Measurements from ENCODE around the gene SEMA4G. TPM values are rescaled to one million over a fixed set of nuclear protein-coding genes. Genes with fewer than 3 reads are reported as not detected.

SEMA4G gene
- total RNA-seq, 2 experiments from 2014 or later = 1.1 to 1.6 TPM

- POLR2A ChIA-PET = no interaction called here
Observed at GRCh38 chr10:100976906-100977305, 7.6 kb downstream of the SEMA4G start.

GRCh38 chr10:100977436-100977835, 8.1 kb downstream of the SEMA4G start:
- H3K36me3 Mint-ChIP-seq (ENCODE audit: low read depth) = peaks cover 38% of the 10 kb centered on the region
- no peaks in the 10 kb centered on the region for H3K9me3 Mint-ChIP-seq
- H3K4me3 Mint-ChIP-seq = no peak overlapping the region
- no peaks in the 10 kb centered on the region for H3K4me1 Mint-ChIP-seq (ENCODE audit: low read depth)
- Histone ChIP-seq H3K4me3 (ENCODE audit: low read length) (no peak overlapping the region), H3K36me3 (ENCODE audit: insufficient read depth, low read length) (peaks cover 23% of the 10 kb centered on the region), H3K27ac (ENCODE audit: low read depth in 1 of 2, low read length in 2 of 2) (no peak overlapping the region), H3K27me3 (ENCODE audit: control insufficient read depth in 1 of 2, insufficient read depth in 2 of 2, low read length in 2 of 2) (no peaks in the 10 kb centered on the region), H3K4me1 (ENCODE audit: insufficient read depth, low read length) (no peaks in the 10 kb centered on the region), H3K9me3 (ENCODE audit: control insufficient read depth in 1 of 2, insufficient read depth in 1 of 2, low read length in 2 of 2) (no peaks in the 10 kb centered on the region)
- ATAC-seq (ENCODE audit: poor library complexity) (no peak), DNase-seq (no peak)
- ChIA-PET POLR2A (no interaction called here), CTCF (no interaction called here)
- no peak for TF ChIP-seq CTCF (IDR thresholded peaks at IDR 0.05)
- intact Hi-C loops (cut with DNase I, micrococcal nuclease) = no loop called here
- no peaks in the 10 kb centered on the region for H3K27me3 Mint-ChIP-seq
- H3K27ac Mint-ChIP-seq = no peak overlapping the region

More at GRCh38 chr10:100976906-100977305, 7.6 kb downstream of the SEMA4G start:
- Histone ChIP-seq H3K27me3 (ENCODE audit: control insufficient read depth in 1 of 2, insufficient read depth in 2 of 2, low read length in 2 of 2) (no peaks in the 10 kb centered on the region), H3K9me3 (ENCODE audit: control insufficient read depth in 1 of 2, insufficient read depth in 1 of 2, low read length in 2 of 2) (no peaks in the 10 kb centered on the region), H3K36me3 (ENCODE audit: insufficient read depth, low read length) (peaks cover 23% of the 10 kb centered on the region), H3K27ac (ENCODE audit: low read depth in 1 of 2, low read length in 2 of 2) (no peak overlapping the region), H3K4me3 (ENCODE audit: low read length) (no peak overlapping the region), H3K4me1 (ENCODE audit: insufficient read depth, low read length) (no peaks in the 10 kb centered on the region)
- Mint-ChIP-seq H3K4me1 (ENCODE audit: low read depth) (no peaks in the 10 kb centered on the region), H3K9me3 (no peaks in the 10 kb centered on the region), H3K27me3 (no peaks in the 10 kb centered on the region), H3K36me3 (ENCODE audit: low read depth) (peaks cover 33% of the 10 kb centered on the region), H3K27ac (no peak overlapping the region), H3K4me3 (no peak overlapping the region)
- intact Hi-C loops (cut with DNase I, micrococcal nuclease) = no loop called here
- CTCF ChIA-PET = no interaction called here
- no peak for TF ChIP-seq CTCF (IDR thresholded peaks at IDR 0.05)
- no peak for DNase-seq
- no peak for ATAC-seq (ENCODE audit: poor library complexity)

GRCh38 chr10:100978121-100978900, 9.0 kb downstream of the SEMA4G start:
- POLR2A ChIA-PET = no interaction called here
- no peaks in the 10 kb centered on the region for H3K9me3 Mint-ChIP-seq
- no peak for DNase-seq
- Histone ChIP-seq H3K4me3 (ENCODE audit: low read length) (no peak overlapping the region), H3K27me3 (ENCODE audit: control insufficient read depth in 1 of 2, insufficient read depth in 2 of 2, low read length in 2 of 2) (no peaks in the 10 kb centered on the region), H3K36me3 (ENCODE audit: insufficient read depth, low read length) (peaks cover 28% of the 10 kb centered on the region), H3K27ac (ENCODE audit: low read depth in 1 of 2, low read length in 2 of 2) (no peak overlapping the region), H3K9me3 (ENCODE audit: control insufficient read depth in 1 of 2, insufficient read depth in 1 of 2, low read length in 2 of 2) (no peaks in the 10 kb centered on the region), H3K4me1 (ENCODE audit: insufficient read depth, low read length) (no peaks in the 10 kb centered on the region)
- intact Hi-C loops (cut with DNase I, micrococcal nuclease) = no loop called here
- H3K27ac Mint-ChIP-seq = no peak overlapping the region
- no peaks in the 10 kb centered on the region for H3K27me3 Mint-ChIP-seq
- H3K36me3 Mint-ChIP-seq (ENCODE audit: low read depth) = peaks cover 45% of the 10 kb centered on the region
- no peak for ATAC-seq (ENCODE audit: poor library complexity)
- H3K4me3 Mint-ChIP-seq = no peak overlapping the region
- CTCF ChIA-PET = no interaction called here
- H3K4me1 Mint-ChIP-seq (ENCODE audit: low read depth) = no peaks in the 10 kb centered on the region
- no peak for TF ChIP-seq CTCF (IDR thresholded peaks at IDR 0.05)

Data from CD4-positive, alpha-beta T cell (primary cell).